SK-N-SH treated with all-trans-retinoic acid at 6 μM for 48 hours (cell line): ENCODE data around the gene ZNF148.

ENCODE experiments used
- ATAC-seq: fragments of 200-7000 bp; cut with Tn5 transposase; 3 replicates; pipeline ENCODE4 v1.9.1; 2020; ENCODE audit warnings: mild to moderate bottlenecking, moderate library complexity
- ARNTL ChIP-seq: fragments of 450-650 bp; formaldehyde crosslinking; IDR thresholded peaks from 2 replicates; pipeline ENCODE4 v1.5.0; 2020; ENCODE audit warnings: low read depth, mild to moderate bottlenecking, moderate library complexity, borderline replicate concordance
- BACH2 ChIP-seq: fragments of 250-450 bp; sonication (Bioruptor Pico); IDR thresholded peaks from 2 replicates; pipeline ENCODE4 v1.9.0; 2021; ENCODE audit warnings: mild to moderate bottlenecking, borderline replicate concordance
- CSDC2 ChIP-seq: fragments of 250-450 bp; sonication (Bioruptor Pico); IDR thresholded peaks from 2 replicates; pipeline ENCODE4 v1.5.0; 2020; ENCODE audit warnings: mild to moderate bottlenecking, moderate library complexity
- ESRRG ChIP-seq: fragments of 250-450 bp; sonication (Bioruptor Pico); IDR thresholded peaks from 2 replicates; pipeline ENCODE4 v1.6.1; 2021; ENCODE audit warnings: mild to moderate bottlenecking
- GLIS3 ChIP-seq: fragments of 250-450 bp; sonication (Bioruptor Pico); IDR thresholded peaks from 2 replicates; pipeline ENCODE4 v1.5.0; 2020; ENCODE audit warnings: mild to moderate bottlenecking, moderate library complexity
- ISL1 ChIP-seq: fragments of 250-450 bp; sonication (Bioruptor Pico); IDR thresholded peaks from 2 replicates; pipeline ENCODE4 v2.1.2; 2022; ENCODE audit warnings: mild to moderate bottlenecking, moderate library complexity
- POU6F1 ChIP-seq: fragments of 250-450 bp; sonication (Bioruptor Pico); IDR thresholded peaks from 2 replicates; pipeline ENCODE4 v1.8.0; 2021; ENCODE audit warnings: low read depth, mild to moderate bottlenecking, moderate library complexity, borderline replicate concordance
- PPARA ChIP-seq: fragments of 250-450 bp; sonication (Bioruptor Pico); IDR thresholded peaks from 2 replicates; pipeline ENCODE4 v1.5.0; 2020; ENCODE audit warnings: mild to moderate bottlenecking, borderline replicate concordance
- SNAI2 ChIP-seq: fragments of 250-450 bp; sonication (Bioruptor Pico); IDR thresholded peaks from 2 replicates; pipeline ENCODE4 v1.5.0; 2020; ENCODE audit warnings: mild to moderate bottlenecking, moderate library complexity
- TCF4 ChIP-seq: fragments of 250-450 bp; sonication (Bioruptor Pico); IDR thresholded peaks from 2 replicates; pipeline ENCODE4 v1.8.0; 2021; ENCODE audit warnings: mild to moderate bottlenecking, moderate library complexity, borderline replicate concordance
- TOX ChIP-seq: fragments of 250-450 bp; sonication (Bioruptor Pico); IDR thresholded peaks from 2 replicates; pipeline ENCODE4 v1.8.0; 2021; ENCODE audit warnings: mild to moderate bottlenecking, moderate library complexity, borderline replicate concordance
- ZC3H10 ChIP-seq: fragments of 250-450 bp; sonication (Bioruptor Pico); IDR thresholded peaks from 2 replicates; pipeline ENCODE4 v1.5.1; 2021; ENCODE audit warnings: mild to moderate bottlenecking, moderate library complexity
- ZFP3 ChIP-seq: fragments of 250-450 bp; sonication (Bioruptor Pico); IDR thresholded peaks from 2 replicates; pipeline ENCODE4 v1.5.0; 2020; ENCODE audit warnings: mild to moderate bottlenecking, moderate library complexity
- ZFP30 ChIP-seq: fragments of 450-650 bp; formaldehyde crosslinking; IDR thresholded peaks from 2 replicates; pipeline ENCODE4 v1.5.0; 2022; ENCODE audit warnings: mild to moderate bottlenecking, moderate library complexity
- ZNF565 ChIP-seq: fragments of 450-650 bp; formaldehyde crosslinking; conservative IDR thresholded peaks from 2 replicates; pipeline ENCODE4 v1.5.0; 2020; ENCODE audit warnings: low read depth, mild to moderate bottlenecking, moderate library complexity
- ZNF70 ChIP-seq: fragments of 450-650 bp; formaldehyde crosslinking; IDR thresholded peaks from 2 replicates; pipeline ENCODE4 v1.5.0; 2020; ENCODE audit warnings: mild to moderate bottlenecking, moderate library complexity
- ZNF8 ChIP-seq: fragments of 450-650 bp; formaldehyde crosslinking; IDR thresholded peaks from 2 replicates; pipeline ENCODE4 v1.5.0; 2020; ENCODE audit warnings: mild to moderate bottlenecking, moderate library complexity
- TF ChIP-seq, protein P1 (sequence below): fragments of 250-450 bp; sonication (Bioruptor Pico); IDR thresholded peaks from 2 replicates; pipeline ENCODE4 v1.5.0; 2020; ENCODE audit warnings: mild to moderate bottlenecking, moderate library complexity
- TF ChIP-seq, protein P2 (sequence below): fragments of 250-450 bp; sonication (Bioruptor Pico); IDR thresholded peaks from 2 replicates; pipeline ENCODE4 v1.8.0; 2020; ENCODE audit warnings: mild to moderate bottlenecking, moderate library complexity, borderline replicate concordance
- TF ChIP-seq, protein P3 (sequence below): fragments of 250-450 bp; sonication (Bioruptor Pico); IDR thresholded peaks from 2 replicates; pipeline ENCODE4 v1.5.1; 2020; ENCODE audit warnings: low read depth, mild to moderate bottlenecking, moderate library complexity
- TF ChIP-seq, protein P4 (sequence below): fragments of 250-450 bp; sonication (Bioruptor Pico); IDR thresholded peaks from 2 replicates; pipeline ENCODE4 v1.5.1; 2021; ENCODE audit warnings: mild to moderate bottlenecking, moderate library complexity

The ZNF148 gene

GRCh38 chr3:125359700-125360099 is 15.4 kb downstream of the ZNF148 start:
- no peak for ATAC-seq
- TF ChIP-seq GLIS3 (CRISPR knock-in tag) (no peak), ZC3H10 (CRISPR knock-in tag) (no peak), POU6F1 (CRISPR knock-in tag) (no peak), ISL1 (no peak), ZFP30 (CRISPR knock-in tag) (no peak), CSDC2 (CRISPR knock-in tag) (no peak), ARNTL (CRISPR knock-in tag) (no peak), ESRRG (CRISPR knock-in tag) (no peak)
- TF ChIP-seq, protein P1, sequence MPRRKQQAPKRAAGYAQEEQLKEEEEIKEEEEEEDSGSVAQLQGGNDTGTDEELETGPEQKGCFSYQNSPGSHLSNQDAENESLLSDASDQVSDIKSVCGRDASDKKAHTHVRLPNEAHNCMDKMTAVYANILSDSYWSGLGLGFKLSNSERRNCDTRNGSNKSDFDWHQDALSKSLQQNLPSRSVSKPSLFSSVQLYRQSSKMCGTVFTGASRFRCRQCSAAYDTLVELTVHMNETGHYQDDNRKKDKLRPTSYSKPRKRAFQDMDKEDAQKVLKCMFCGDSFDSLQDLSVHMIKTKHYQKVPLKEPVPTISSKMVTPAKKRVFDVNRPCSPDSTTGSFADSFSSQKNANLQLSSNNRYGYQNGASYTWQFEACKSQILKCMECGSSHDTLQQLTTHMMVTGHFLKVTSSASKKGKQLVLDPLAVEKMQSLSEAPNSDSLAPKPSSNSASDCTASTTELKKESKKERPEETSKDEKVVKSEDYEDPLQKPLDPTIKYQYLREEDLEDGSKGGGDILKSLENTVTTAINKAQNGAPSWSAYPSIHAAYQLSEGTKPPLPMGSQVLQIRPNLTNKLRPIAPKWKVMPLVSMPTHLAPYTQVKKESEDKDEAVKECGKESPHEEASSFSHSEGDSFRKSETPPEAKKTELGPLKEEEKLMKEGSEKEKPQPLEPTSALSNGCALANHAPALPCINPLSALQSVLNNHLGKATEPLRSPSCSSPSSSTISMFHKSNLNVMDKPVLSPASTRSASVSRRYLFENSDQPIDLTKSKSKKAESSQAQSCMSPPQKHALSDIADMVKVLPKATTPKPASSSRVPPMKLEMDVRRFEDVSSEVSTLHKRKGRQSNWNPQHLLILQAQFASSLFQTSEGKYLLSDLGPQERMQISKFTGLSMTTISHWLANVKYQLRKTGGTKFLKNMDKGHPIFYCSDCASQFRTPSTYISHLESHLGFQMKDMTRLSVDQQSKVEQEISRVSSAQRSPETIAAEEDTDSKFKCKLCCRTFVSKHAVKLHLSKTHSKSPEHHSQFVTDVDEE = no peak
- TF ChIP-seq, protein P2, sequence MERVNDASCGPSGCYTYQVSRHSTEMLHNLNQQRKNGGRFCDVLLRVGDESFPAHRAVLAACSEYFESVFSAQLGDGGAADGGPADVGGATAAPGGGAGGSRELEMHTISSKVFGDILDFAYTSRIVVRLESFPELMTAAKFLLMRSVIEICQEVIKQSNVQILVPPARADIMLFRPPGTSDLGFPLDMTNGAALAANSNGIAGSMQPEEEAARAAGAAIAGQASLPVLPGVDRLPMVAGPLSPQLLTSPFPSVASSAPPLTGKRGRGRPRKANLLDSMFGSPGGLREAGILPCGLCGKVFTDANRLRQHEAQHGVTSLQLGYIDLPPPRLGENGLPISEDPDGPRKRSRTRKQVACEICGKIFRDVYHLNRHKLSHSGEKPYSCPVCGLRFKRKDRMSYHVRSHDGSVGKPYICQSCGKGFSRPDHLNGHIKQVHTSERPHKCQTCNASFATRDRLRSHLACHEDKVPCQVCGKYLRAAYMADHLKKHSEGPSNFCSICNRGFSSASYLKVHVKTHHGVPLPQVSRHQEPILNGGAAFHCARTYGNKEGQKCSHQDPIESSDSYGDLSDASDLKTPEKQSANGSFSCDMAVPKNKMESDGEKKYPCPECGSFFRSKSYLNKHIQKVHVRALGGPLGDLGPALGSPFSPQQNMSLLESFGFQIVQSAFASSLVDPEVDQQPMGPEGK (CRISPR knock-in tag) = no peak

DNA sequence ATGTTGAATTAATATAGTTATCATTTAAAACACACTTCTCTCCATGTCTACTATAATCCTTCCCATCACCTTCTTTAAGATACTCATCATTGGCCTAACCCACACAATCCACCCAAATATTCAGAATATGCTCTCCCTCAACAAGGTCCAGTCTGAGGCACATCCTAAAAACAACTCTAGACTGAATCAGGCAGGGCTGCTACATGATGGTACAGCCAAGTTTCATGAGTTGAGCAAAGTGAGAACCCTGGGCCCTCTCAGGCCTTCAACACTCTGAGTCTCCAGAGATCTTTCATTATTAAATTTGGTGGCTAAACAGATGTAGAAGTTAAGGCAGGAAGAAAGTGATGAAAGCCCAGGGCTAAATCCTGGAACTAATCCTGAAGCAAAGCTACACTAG is 16.2 kb downstream of the ZNF148 start:
- TF ChIP-seq ZFP30 (CRISPR knock-in tag) (no peak), ARNTL (CRISPR knock-in tag) (no peak), TCF4 (CRISPR knock-in tag) (no peak), PPARA (no peak), CSDC2 (CRISPR knock-in tag) (no peak), BACH2 (no peak)
- TF ChIP-seq, all 23 proteins: peak for 0
- ATAC-seq = no peak

DNA sequence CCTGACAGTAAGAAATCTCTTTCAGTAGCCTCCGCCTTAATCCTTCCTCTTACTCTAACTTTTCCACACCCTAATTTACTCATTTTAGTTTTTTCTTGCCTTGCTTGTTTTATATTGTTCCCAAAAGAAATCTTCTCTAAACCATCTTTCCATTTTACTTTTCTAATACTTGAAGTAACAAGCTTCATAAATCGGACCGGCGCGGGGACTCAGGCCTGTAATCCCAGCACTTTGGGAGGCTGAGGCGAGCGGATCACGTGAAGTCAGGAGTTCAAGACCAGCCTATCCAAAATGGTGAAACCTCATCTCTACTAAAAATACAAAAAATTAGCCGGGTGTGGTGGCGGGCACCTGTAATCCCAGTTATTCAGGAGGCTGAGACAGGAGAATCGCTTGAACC is 17.3 kb downstream of the ZNF148 start:
- no peak for ATAC-seq
- TF ChIP-seq BACH2 (no peak), ISL1 (no peak), SNAI2 (CRISPR knock-in tag) (no peak), GLIS3 (CRISPR knock-in tag) (no peak), PPARA (no peak), ZNF70 (no peak), CSDC2 (CRISPR knock-in tag) (no peak), TCF4 (CRISPR knock-in tag) (no peak), ZNF565 (CRISPR knock-in tag) (no peak), ZFP30 (CRISPR knock-in tag) (no peak), ZC3H10 (CRISPR knock-in tag) (no peak), TOX (no peak), ARNTL (CRISPR knock-in tag) (no peak), POU6F1 (CRISPR knock-in tag) (no peak), ZFP3 (CRISPR knock-in tag) (no peak), ZNF8 (CRISPR knock-in tag) (no peak)
- TF ChIP-seq, protein P2 (CRISPR knock-in tag) = no peak
- TF ChIP-seq, protein P3, sequence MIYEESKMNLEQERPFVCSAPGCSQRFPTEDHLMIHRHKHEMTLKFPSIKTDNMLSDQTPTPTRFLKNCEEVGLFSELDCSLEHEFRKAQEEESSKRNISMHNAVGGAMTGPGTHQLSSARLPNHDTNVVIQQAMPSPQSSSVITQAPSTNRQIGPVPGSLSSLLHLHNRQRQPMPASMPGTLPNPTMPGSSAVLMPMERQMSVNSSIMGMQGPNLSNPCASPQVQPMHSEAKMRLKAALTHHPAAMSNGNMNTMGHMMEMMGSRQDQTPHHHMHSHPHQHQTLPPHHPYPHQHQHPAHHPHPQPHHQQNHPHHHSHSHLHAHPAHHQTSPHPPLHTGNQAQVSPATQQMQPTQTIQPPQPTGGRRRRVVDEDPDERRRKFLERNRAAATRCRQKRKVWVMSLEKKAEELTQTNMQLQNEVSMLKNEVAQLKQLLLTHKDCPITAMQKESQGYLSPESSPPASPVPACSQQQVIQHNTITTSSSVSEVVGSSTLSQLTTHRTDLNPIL = no peak
- TF ChIP-seq, protein P4, sequence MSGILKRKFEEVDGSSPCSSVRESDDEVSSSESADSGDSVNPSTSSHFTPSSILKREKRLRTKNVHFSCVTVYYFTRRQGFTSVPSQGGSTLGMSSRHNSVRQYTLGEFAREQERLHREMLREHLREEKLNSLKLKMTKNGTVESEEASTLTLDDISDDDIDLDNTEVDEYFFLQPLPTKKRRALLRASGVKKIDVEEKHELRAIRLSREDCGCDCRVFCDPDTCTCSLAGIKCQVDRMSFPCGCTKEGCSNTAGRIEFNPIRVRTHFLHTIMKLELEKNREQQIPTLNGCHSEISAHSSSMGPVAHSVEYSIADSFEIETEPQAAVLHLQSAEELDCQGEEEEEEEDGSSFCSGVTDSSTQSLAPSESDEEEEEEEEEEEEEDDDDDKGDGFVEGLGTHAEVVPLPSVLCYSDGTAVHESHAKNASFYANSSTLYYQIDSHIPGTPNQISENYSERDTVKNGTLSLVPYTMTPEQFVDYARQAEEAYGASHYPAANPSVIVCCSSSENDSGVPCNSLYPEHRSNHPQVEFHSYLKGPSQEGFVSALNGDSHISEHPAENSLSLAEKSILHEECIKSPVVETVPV = no peak
- TF ChIP-seq, protein P1 = no peak
- TF ChIP-seq, all 23 proteins: peak for 0
